ENCODE measurements around the gene ACAA1. TPM values are rescaled to one million over a fixed set of nuclear protein-coding genes. Genes with fewer than 3 reads are reported as not detected.

ACAA1 gene
- total RNA-seq, 6 experiments from 2014 or later: 192 to 441 (median 309) TPM

DNA sequence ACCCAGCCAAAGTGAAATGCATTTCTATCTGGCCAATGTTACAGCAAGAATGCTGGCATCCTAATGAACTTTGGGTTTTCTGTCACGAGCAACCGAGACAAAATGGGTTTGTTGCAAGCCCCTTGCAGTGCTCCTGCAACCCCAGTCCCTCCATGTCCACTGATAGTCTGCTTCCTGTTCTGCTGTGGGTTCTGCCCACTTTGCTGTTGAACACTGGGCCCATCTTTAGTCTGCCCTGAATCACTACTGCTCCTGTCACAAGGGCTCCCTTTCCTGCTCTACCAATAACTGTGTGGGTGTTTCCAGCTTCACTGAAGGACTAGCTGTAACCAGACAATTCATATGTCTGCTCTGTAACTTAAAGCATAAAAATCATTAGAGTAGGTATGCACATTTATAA is 15.7 kb upstream of the ACAA1 start:
- no peak overlapping the region for H3K27ac ChIP-seq
- no peaks in the 10 kb centered on the region for H3K36me3 ChIP-seq
- no peaks in the 10 kb centered on the region for H3K9me3 ChIP-seq
- H3K4me1 ChIP-seq: no peaks in the 10 kb centered on the region
- DNase-seq (no peak), ATAC-seq (no peak)
- intact Hi-C loops (cut with DNase I): no loop called here
- no peak overlapping the region for H3K4me3 ChIP-seq
- WGBS (ENCODE audit: insufficient coverage, low coverage, low lambda C conversion rate, missing lambda C conversion rate): 90% methylated on average over 2 of the region's 2 CpGs
- H3K27me3 ChIP-seq: no peaks in the 10 kb centered on the region
- no peak for TF ChIP-seq POLR2A (IDR thresholded peaks at IDR 0.05)
- TF ChIP-seq, protein P1, sequence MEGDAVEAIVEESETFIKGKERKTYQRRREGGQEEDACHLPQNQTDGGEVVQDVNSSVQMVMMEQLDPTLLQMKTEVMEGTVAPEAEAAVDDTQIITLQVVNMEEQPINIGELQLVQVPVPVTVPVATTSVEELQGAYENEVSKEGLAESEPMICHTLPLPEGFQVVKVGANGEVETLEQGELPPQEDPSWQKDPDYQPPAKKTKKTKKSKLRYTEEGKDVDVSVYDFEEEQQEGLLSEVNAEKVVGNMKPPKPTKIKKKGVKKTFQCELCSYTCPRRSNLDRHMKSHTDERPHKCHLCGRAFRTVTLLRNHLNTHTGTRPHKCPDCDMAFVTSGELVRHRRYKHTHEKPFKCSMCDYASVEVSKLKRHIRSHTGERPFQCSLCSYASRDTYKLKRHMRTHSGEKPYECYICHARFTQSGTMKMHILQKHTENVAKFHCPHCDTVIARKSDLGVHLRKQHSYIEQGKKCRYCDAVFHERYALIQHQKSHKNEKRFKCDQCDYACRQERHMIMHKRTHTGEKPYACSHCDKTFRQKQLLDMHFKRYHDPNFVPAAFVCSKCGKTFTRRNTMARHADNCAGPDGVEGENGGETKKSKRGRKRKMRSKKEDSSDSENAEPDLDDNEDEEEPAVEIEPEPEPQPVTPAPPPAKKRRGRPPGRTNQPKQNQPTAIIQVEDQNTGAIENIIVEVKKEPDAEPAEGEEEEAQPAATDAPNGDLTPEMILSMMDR (IDR thresholded peaks at IDR 0.05): no peak

DNA sequence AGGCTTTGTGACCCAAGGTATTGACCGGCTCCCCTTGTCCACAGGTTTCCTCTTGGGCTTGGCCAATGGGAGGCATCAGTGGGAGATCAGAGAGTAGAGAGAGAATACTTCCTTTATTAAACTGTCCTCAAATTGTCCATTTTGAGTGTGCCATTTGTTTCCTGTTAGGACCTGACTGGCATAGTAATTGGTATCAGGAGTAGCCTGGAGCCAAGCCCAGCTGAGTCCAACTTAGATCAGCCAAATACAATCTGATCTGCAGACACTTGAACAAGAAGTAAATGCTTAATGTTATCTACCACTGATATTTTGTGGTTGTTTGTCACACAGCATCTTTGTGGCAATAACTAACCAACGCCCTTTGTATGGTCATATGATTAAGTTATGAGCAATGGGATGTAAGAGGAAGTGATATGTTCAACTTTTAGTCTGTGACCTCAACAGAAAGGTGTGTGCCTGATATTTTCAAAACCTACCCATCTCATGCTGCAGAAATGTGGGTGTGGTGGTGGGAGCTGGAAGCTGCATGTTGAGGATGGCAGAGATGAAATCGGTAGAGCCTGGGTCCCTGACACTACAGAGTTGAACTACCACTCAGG is 14.8 kb upstream of the ACAA1 start:
- no peak overlapping the region for H3K4me3 ChIP-seq
- H3K27ac ChIP-seq: no peak overlapping the region
- H3K36me3 ChIP-seq: no peaks in the 10 kb centered on the region
- no peaks in the 10 kb centered on the region for H3K9me3 ChIP-seq
- intact Hi-C loops (cut with DNase I): no loop called here
- no peaks in the 10 kb centered on the region for H3K4me1 ChIP-seq
- 66% methylated on average over 3 of the region's 3 CpGs for WGBS (ENCODE audit: insufficient coverage, low coverage, low lambda C conversion rate, missing lambda C conversion rate)
- DNase-seq (no peak), ATAC-seq (peak in 3 of 4 donors; percentile 13 to 38 (median 28))
- TF ChIP-seq, protein P1 (IDR thresholded peaks at IDR 0.05): no peak
- TF ChIP-seq POLR2A (IDR thresholded peaks at IDR 0.05): no peak
- no peaks in the 10 kb centered on the region for H3K27me3 ChIP-seq

DNA sequence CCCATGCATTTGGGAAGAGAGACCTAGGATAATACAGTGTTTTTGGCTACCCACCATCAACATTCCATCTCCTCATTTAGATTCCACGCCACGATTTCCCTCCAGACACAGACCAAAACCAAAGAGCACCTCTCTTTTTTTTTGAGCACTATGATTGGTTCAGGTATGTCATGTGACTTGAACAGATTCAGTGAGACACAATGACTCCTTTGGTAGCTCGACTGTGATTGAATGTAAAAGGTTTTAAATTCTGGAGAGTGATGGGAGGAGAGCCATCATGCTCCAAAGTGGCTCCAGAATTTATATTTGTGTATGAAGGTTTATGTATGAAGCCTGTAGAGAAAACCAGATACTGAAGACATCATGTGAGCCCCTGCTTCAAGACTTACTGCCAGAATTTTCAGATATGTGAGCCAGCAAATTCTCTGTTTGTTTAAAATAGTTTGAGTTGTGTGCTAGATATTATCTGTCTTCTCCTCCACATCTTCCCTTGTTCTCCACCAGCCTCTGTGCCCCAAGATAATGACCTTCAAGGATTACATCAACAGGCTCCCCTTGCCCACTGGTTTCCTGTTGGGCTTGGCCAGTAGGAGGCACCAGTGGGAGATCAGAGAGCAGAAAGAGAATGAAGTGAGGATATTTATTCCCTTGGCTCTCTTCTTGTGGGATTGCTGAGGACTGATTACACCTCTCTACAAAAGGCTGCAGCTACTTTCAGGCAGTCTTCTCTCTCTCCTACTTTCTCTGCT is 14.0 kb upstream of the ACAA1 start:
- no peak for DNase-seq
- intact Hi-C loops (cut with DNase I): no loop called here
- Histone ChIP-seq H3K27ac (peak overlapping the region in 1 of 3 donors; percentile 24), H3K4me3 (no peak overlapping the region), H3K9me3 (no peaks in the 10 kb centered on the region), H3K4me1 (no peaks in the 10 kb centered on the region), H3K36me3 (no peaks in the 10 kb centered on the region), H3K27me3 (no peaks in the 10 kb centered on the region)
- WGBS (ENCODE audit: insufficient coverage, low coverage, low lambda C conversion rate, missing lambda C conversion rate): 78% methylated on average over 3 of the region's 3 CpGs
- no peak for TF ChIP-seq POLR2A (IDR thresholded peaks at IDR 0.05)
- TF ChIP-seq, protein P1 (IDR thresholded peaks at IDR 0.05): no peak
- ATAC-seq: no peak

DNA sequence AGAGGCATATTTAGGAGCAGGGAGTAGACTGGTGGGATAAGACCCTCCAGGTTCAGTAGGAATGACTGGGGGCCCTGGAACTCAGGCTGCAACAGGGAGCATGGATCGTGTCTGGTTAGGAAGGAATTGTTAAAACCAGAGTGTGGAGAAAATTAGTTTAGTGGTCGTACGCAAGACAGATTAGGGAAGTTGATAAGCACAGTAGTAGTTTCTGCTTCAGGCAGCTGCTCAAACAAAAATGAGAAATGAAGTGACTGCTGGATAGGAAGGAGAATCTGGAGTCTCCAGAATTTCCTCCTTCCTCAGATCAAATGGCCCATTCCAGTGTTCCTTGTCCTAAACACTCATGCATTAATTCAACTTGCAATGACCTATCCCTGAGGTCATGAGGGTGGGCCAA is 12.8 kb upstream of the ACAA1 start:
- no peaks in the 10 kb centered on the region for H3K4me1 ChIP-seq
- H3K9me3 ChIP-seq: no peaks in the 10 kb centered on the region
- ATAC-seq: peak in 1 of 4 donors; percentile 34
- intact Hi-C loops (cut with DNase I): no loop called here
- H3K27me3 ChIP-seq: no peaks in the 10 kb centered on the region
- TF ChIP-seq, protein P1 (IDR thresholded peaks at IDR 0.05): no peak
- TF ChIP-seq POLR2A (IDR thresholded peaks at IDR 0.05): no peak
- no peaks in the 10 kb centered on the region for H3K36me3 ChIP-seq
- peak overlapping the region in 1 of 3 donors; percentile 9 for H3K27ac ChIP-seq
- no peak for DNase-seq
- H3K4me3 ChIP-seq: no peak overlapping the region
- WGBS (ENCODE audit: insufficient coverage, low coverage, low lambda C conversion rate, missing lambda C conversion rate): 50% methylated on average over 3 of the region's 3 CpGs

All from right lobe of liver (tissue), 6 donors.